ENCODE results near the gene PTBP3.

- TF ChIP-seq, protein P1, sequence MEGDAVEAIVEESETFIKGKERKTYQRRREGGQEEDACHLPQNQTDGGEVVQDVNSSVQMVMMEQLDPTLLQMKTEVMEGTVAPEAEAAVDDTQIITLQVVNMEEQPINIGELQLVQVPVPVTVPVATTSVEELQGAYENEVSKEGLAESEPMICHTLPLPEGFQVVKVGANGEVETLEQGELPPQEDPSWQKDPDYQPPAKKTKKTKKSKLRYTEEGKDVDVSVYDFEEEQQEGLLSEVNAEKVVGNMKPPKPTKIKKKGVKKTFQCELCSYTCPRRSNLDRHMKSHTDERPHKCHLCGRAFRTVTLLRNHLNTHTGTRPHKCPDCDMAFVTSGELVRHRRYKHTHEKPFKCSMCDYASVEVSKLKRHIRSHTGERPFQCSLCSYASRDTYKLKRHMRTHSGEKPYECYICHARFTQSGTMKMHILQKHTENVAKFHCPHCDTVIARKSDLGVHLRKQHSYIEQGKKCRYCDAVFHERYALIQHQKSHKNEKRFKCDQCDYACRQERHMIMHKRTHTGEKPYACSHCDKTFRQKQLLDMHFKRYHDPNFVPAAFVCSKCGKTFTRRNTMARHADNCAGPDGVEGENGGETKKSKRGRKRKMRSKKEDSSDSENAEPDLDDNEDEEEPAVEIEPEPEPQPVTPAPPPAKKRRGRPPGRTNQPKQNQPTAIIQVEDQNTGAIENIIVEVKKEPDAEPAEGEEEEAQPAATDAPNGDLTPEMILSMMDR (IDR thresholded peaks at IDR 0.05) = no peak
- no peak for TF ChIP-seq TAF1 (IDR thresholded peaks at IDR 0.05; ENCODE audit: borderline replicate concordance, low read depth, low read length)
- TF ChIP-seq, protein P2, sequence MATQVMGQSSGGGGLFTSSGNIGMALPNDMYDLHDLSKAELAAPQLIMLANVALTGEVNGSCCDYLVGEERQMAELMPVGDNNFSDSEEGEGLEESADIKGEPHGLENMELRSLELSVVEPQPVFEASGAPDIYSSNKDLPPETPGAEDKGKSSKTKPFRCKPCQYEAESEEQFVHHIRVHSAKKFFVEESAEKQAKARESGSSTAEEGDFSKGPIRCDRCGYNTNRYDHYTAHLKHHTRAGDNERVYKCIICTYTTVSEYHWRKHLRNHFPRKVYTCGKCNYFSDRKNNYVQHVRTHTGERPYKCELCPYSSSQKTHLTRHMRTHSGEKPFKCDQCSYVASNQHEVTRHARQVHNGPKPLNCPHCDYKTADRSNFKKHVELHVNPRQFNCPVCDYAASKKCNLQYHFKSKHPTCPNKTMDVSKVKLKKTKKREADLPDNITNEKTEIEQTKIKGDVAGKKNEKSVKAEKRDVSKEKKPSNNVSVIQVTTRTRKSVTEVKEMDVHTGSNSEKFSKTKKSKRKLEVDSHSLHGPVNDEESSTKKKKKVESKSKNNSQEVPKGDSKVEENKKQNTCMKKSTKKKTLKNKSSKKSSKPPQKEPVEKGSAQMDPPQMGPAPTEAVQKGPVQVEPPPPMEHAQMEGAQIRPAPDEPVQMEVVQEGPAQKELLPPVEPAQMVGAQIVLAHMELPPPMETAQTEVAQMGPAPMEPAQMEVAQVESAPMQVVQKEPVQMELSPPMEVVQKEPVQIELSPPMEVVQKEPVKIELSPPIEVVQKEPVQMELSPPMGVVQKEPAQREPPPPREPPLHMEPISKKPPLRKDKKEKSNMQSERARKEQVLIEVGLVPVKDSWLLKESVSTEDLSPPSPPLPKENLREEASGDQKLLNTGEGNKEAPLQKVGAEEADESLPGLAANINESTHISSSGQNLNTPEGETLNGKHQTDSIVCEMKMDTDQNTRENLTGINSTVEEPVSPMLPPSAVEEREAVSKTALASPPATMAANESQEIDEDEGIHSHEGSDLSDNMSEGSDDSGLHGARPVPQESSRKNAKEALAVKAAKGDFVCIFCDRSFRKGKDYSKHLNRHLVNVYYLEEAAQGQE (IDR thresholded peaks at IDR 0.05; ENCODE audit: low read depth, low read length) = no peak
- TF ChIP-seq FOXM1 (IDR thresholded peaks at IDR 0.05; ENCODE audit: low read depth) = no peak
- TF ChIP-seq EP300 (IDR thresholded peaks at IDR 0.05; ENCODE audit: borderline replicate concordance in 1 of 2, low read depth in 1 of 2, low read length in 1 of 2) = no peak; a peak in 1 of 4 replicates
- TF ChIP-seq YY1 (IDR thresholded peaks at IDR 0.05; ENCODE audit: low read depth) = no peak
- TF ChIP-seq RXRA (IDR thresholded peaks at IDR 0.05; ENCODE audit: borderline replicate concordance, low read depth) = no peak
These were observed 59.5 kb downstream of the PTBP3 start for GRCh38 chr9:112273876-112274275.
